OCI-LY7 (cell line): ENCODE results near the gene HUS1B. TPM values are rescaled to one million over a fixed set of nuclear protein-coding genes. Genes with fewer than 3 reads are reported as not detected.

Experiments
- BruUV-seq: library from RNA; stranded (reverse); fragments of 400-500 nt; replicated peaks from 2 replicates; lab custom pipeline; 2021; lab: Mats Ljungman, UMichigan
- CTCF ChIA-PET: fragments of 300-600 bp; sonication (Branson Sonifier 250); formaldehyde crosslinking; loops from one replicate; lab custom pipeline; 2022; ENCODE audit warnings: antibody characterized with exemption; ENCODE audit not compliant: unreplicated experiment; lab: Charles Lee
- POLR2A ChIA-PET: fragments of 300-600 bp; sonication (Branson Sonifier 250); formaldehyde crosslinking; loops from one replicate; lab custom pipeline; 2022; ENCODE audit warnings: antibody characterized with exemption; lab: Charles Lee
- DNase-seq: peaks from one replicate; pipeline ENCODE4 v3.0.0-alpha.2; 2015; ENCODE audit warnings: low spot score
- H2AFZ ChIP-seq: fragments of 200-600 bp; sonication (generic), shearing (Covaris generic); 2 replicates; pipeline ENCODE4 v1.6.1; 2014; ENCODE audit warnings: mild to moderate bottlenecking, antibody characterized with exemption, low read length, moderate library complexity
- H3K27ac ChIP-seq: fragments of 200-600 bp; sonication (generic); 2 replicates; pipeline ENCODE4 v1.5.1; 2014; ENCODE audit warnings: mixed run types, low read depth, mild to moderate bottlenecking, moderate library complexity, low read length, inconsistent platforms; ENCODE audit not compliant: poor library complexity, severe bottlenecking
- H3K36me3 ChIP-seq: fragments of 200-600 bp; sonication (generic); 2 replicates; pipeline ENCODE4 v1.6.1; 2014; ENCODE audit warnings: mild to moderate bottlenecking, antibody characterized with exemption, low read length, moderate library complexity, mixed read lengths; ENCODE audit not compliant: insufficient read depth
- H3K4me1 ChIP-seq: fragments of 200-600 bp; sonication (generic); 2 replicates; pipeline ENCODE4 v1.5.1; 2014; ENCODE audit warnings: mild to moderate bottlenecking, low read length; ENCODE audit not compliant: insufficient read depth, poor library complexity, severe bottlenecking
- H3K4me2 ChIP-seq: fragments of 200-600 bp; sonication (generic); 2 replicates; pipeline ENCODE4 v1.6.1; 2014; ENCODE audit warnings: mild to moderate bottlenecking, low read length
- H3K4me3 ChIP-seq: fragments of 200-600 bp; sonication (generic); 2 replicates; pipeline ENCODE4 v1.5.1; 2014; ENCODE audit warnings: mild to moderate bottlenecking, low read depth, low read length; ENCODE audit not compliant: poor library complexity, severe bottlenecking
- H3K79me2 ChIP-seq: fragments of 200-600 bp; sonication (generic); 2 replicates; pipeline ENCODE4 v1.6.1; 2016; ENCODE audit warnings: low read depth, mild to moderate bottlenecking, low read length, moderate library complexity, mixed read lengths; ENCODE audit not compliant: insufficient read depth
- H3K9me2 ChIP-seq: fragments of 200-600 bp; sonication (generic); 2 replicates; pipeline ENCODE4 v1.6.1; 2016; ENCODE audit warnings: mild to moderate bottlenecking, low read length, mixed read lengths; ENCODE audit not compliant: insufficient read depth
- H3K9me3 ChIP-seq: fragments of 200-600 bp; sonication (generic); 2 replicates; pipeline ENCODE4 v1.6.1; 2014; ENCODE audit warnings: mild to moderate bottlenecking, mixed run types, low read length, mixed read lengths
- H4K20me1 ChIP-seq: fragments of 200-600 bp; sonication (generic); 2 replicates; pipeline ENCODE4 v1.6.1; 2014; ENCODE audit warnings: mild to moderate bottlenecking, antibody characterized with exemption, low read length, moderate library complexity, mixed read lengths; ENCODE audit not compliant: insufficient read depth
- CTCF ChIP-seq: fragments of 200-600 bp; sonication (generic); conservative IDR thresholded peaks from 2 replicates; pipeline ENCODE4 v1.5.1; 2014; ENCODE audit warnings: mild to moderate bottlenecking, antibody characterized with exemption, low read length, moderate library complexity, mixed read lengths
- EZH2phosphoT487 ChIP-seq: fragments of 200-600 bp; sonication (generic); IDR thresholded peaks from 2 replicates; pipeline ENCODE4 v1.6.1; 2018; ENCODE audit warnings: low read depth, borderline replicate concordance, mild to moderate bottlenecking, mixed run types, antibody characterized with exemption, low read length, moderate library complexity, mixed read lengths
- intact Hi-C: fragments of 100-400 bp; cut with micrococcal nuclease; formaldehyde crosslinking; loops from one replicate; pipeline ENCODE4 v1.10.0; 2022; ENCODE audit not compliant: unreplicated experiment
- total RNA-seq, 2 experiments: library from RNA; depleted of rRNA in 1 of 2; stranded (reverse); fragments of >200 nt in 1 of 2; shearing (Covaris generic) in 1 of 2; gene quantifications; 2 replicates each; pipeline ENCODE4 v1.2.3, GENCODE V29; 2014 to 2022

The HUS1B gene
- total RNA-seq, 2 experiments from 2014 or later = 1.6 to 3.8 TPM

- no peaks in the 10 kb centered on the region for H3K36me3 ChIP-seq
- no peak overlapping the region for H3K4me3 ChIP-seq
- POLR2A ChIA-PET = no interaction called here
- H3K4me2 ChIP-seq = no peak overlapping the region
- no peak for DNase-seq
- H3K4me1 ChIP-seq = no peaks in the 10 kb centered on the region
- CTCF ChIA-PET = no interaction called here
- no peak overlapping the region for H2AFZ ChIP-seq
- H3K27ac ChIP-seq = no peak overlapping the region
- no TSS peak for BruUV-seq
- H3K9me2 ChIP-seq = no peaks in the 10 kb centered on the region
- no peaks in the 10 kb centered on the region; the same call in 1 of the 2 replicates for H3K79me2 ChIP-seq
- TF ChIP-seq EZH2phosphoT487 (no peak), CTCF (no peak)
- H3K9me3 ChIP-seq = no peaks in the 10 kb centered on the region
- H4K20me1 ChIP-seq = no peaks in the 10 kb centered on the region; the same call in 1 of the 2 replicates
- intact Hi-C loops = no loop called here
Measured at GRCh38 chr6:658244-658643, 1.3 kb upstream of the HUS1B start.

GRCh38 chr6:657743-658142, 843 bp upstream of the HUS1B start:
- no peak for DNase-seq
- no peaks in the 10 kb centered on the region for H3K36me3 ChIP-seq
- no peaks in the 10 kb centered on the region; the same call in 1 of the 2 replicates for H3K79me2 ChIP-seq
- H3K4me1 ChIP-seq = no peaks in the 10 kb centered on the region
- no peak overlapping the region for H3K4me3 ChIP-seq
- no peak overlapping the region for H3K4me2 ChIP-seq
- ChIA-PET POLR2A (interaction anchor here (0.7 kb wide), 1 partner anchor 28 kb away, joined by 3 read pairs; no protein-coding TSS in a partner anchor), CTCF (no interaction called here)
- no peaks in the 10 kb centered on the region for H3K9me2 ChIP-seq
- no peaks in the 10 kb centered on the region; the same call in 1 of the 2 replicates for H4K20me1 ChIP-seq
- TF ChIP-seq EZH2phosphoT487 (no peak), CTCF (no peak)
- BruUV-seq = no TSS peak
- no peak overlapping the region for H3K27ac ChIP-seq
- no peak overlapping the region for H2AFZ ChIP-seq
- intact Hi-C loops = no loop called here
- no peaks in the 10 kb centered on the region for H3K9me3 ChIP-seq

DNA sequence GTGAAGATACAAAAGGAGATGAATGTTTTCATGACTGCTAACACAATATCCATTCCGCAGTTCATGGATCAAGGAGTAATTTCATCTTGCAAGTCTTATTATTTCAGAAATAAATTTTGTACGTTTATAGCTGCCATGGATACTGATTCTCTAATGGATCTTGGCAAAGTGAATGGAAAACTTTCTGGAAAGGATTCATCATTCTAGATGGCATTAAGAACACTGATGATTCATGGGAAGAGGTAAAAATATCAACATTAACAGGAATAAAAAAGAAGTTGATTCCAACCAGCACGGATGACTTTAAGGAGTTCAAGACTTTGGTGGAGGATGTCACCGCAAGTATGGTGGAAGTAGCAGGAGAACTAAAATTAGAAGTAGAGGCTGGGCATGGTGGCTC, 2.8 kb downstream of the HUS1B start:
- H2AFZ ChIP-seq = no peak overlapping the region
- BruUV-seq = no TSS peak
- no peaks in the 10 kb centered on the region for H3K36me3 ChIP-seq
- no peaks in the 10 kb centered on the region for H3K79me2 ChIP-seq
- POLR2A ChIA-PET = no interaction called here
- intact Hi-C loops = no loop called here
- H3K9me3 ChIP-seq = no peaks in the 10 kb centered on the region
- H3K27ac ChIP-seq = no peak overlapping the region
- no peak for DNase-seq
- H3K4me3 ChIP-seq = no peak overlapping the region
- TF ChIP-seq CTCF (no peak), EZH2phosphoT487 (no peak)
- CTCF ChIA-PET = no interaction called here
- no peak overlapping the region for H3K4me2 ChIP-seq
- H3K4me1 ChIP-seq = no peaks in the 10 kb centered on the region
- H3K9me2 ChIP-seq = no peaks in the 10 kb centered on the region
- no peaks in the 10 kb centered on the region for H4K20me1 ChIP-seq
